Fibroblast of lung (primary cell): ENCODE measurements around the gene ELOVL5.

Experiments used
- EZH2 ChIP-seq: IDR thresholded peaks from 2 replicates; pipeline ENCODE4 v1.5.1; 2012; ENCODE audit warnings: low read length, control low read depth, mild to moderate bottlenecking; ENCODE audit errors: missing control alignments
- TF ChIP-seq, protein P1 (sequence below), 2 donors: IDR thresholded peaks in 1 of 2; conservative IDR thresholded peaks in 1 of 2; 1 replicate in 1 of 2; 2 replicates in 1 of 2; pipeline ENCODE4 v1.5.1; 2011 to 2012; ENCODE audit warnings: low read length in 2 of 2, control low read depth in 1 of 2, inconsistent platforms in 1 of 2, low read depth in 1 of 2, mild to moderate bottlenecking in 1 of 2

DNA sequence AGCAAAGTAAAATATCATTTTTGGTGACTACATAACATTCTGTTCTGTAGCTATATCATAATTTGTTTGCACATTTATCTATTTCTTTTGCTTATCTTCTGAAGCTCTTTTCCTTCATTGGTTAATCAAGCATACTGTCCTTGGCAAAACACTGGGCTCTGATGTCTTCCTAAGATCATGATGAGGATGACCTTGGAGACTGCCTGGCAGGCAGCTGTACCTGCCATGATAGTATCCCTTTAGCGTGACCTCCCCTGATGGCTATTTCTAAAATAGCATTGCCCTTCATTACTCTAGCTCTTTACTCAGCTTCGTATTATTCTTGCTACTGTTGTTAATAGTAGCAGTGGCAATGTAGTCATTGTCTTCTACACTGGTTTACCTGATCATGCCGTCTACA lies 46.0 kb upstream of the ELOVL5 start:
- TF ChIP-seq, protein P1, sequence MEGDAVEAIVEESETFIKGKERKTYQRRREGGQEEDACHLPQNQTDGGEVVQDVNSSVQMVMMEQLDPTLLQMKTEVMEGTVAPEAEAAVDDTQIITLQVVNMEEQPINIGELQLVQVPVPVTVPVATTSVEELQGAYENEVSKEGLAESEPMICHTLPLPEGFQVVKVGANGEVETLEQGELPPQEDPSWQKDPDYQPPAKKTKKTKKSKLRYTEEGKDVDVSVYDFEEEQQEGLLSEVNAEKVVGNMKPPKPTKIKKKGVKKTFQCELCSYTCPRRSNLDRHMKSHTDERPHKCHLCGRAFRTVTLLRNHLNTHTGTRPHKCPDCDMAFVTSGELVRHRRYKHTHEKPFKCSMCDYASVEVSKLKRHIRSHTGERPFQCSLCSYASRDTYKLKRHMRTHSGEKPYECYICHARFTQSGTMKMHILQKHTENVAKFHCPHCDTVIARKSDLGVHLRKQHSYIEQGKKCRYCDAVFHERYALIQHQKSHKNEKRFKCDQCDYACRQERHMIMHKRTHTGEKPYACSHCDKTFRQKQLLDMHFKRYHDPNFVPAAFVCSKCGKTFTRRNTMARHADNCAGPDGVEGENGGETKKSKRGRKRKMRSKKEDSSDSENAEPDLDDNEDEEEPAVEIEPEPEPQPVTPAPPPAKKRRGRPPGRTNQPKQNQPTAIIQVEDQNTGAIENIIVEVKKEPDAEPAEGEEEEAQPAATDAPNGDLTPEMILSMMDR (conservative IDR thresholded peaks at IDR 0.05 in 1 of 2, IDR thresholded peaks at IDR 0.05 in 1 of 2; ENCODE audit: low read depth in 1 of 2, low read length in 2 of 2) = no peak
- TF ChIP-seq EZH2 = no peak
